SU-DHL-6 (cell line): ENCODE measurements around the gene TMEM196.

Experiments
- CTCF ChIP-seq: fragments of 200-600 bp; sonication (generic); IDR thresholded peaks from one replicate; pipeline ENCODE4 v1.5.1; 2017; ENCODE audit warnings: antibody characterized with exemption, mild to moderate bottlenecking, low read length, moderate library complexity; ENCODE audit not compliant: insufficient read depth, poor library complexity, severe bottlenecking
- EZH2phosphoT487 ChIP-seq: fragments of 200-600 bp; sonication (generic), shearing (Covaris generic); conservative IDR thresholded peaks from 2 replicates; pipeline ENCODE4 v1.6.1; 2018; ENCODE audit warnings: mild to moderate bottlenecking, antibody characterized with exemption, low read length, moderate library complexity, mixed read lengths

DNA sequence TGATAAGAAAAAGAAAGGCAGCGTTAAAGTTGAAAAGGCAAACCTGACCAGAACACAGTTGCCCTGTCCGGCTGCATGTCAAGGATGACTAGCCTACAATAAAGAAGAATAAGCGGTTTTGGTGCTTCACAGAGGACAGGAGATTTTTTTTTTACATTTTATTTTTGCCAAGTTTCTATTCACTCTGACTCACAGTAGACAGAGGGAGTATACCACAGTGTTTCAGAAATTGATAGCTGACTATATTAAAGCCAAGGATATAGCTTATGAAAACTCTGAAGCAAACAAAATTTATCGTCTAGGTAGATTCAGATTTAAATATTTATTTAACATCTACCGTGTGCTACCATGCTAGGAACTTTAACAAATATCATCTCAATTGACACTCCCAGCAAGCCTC is 47.6 kb downstream of the TMEM196 start:
- no peak for TF ChIP-seq CTCF
- no peak for TF ChIP-seq EZH2phosphoT487
